Memory B cell (primary cell): ENCODE data around the gene DDAH1.

Source experiments
- ATAC-seq: fragments of 150-1000 bp; cut with Tn5 transposase; 2 replicates; pipeline ENCODE4 v1.10.0; 2021; ENCODE audit warnings: low read depth, mild to moderate bottlenecking, moderate library complexity
- DNase-seq, 2 donors: peaks; one replicate each; pipeline ENCODE4 v3.0.0; 2022; ENCODE audit warnings: low spot score in 2 of 2
- H3K27ac Mint-ChIP-seq: one replicate; pipeline ENCODE4 v1.8.0; 2022; ENCODE audit warnings: mild to moderate bottlenecking, moderate library complexity, mixed read lengths
- H3K27me3 Mint-ChIP-seq: one replicate; pipeline ENCODE4 v1.8.0; 2022; ENCODE audit warnings: mixed read lengths
- H3K36me3 Mint-ChIP-seq: one replicate; pipeline ENCODE4 v1.8.0; 2022; ENCODE audit warnings: mild to moderate bottlenecking, mixed read lengths
- H3K4me1 Mint-ChIP-seq: one replicate; pipeline ENCODE4 v1.8.0; 2022; ENCODE audit warnings: mixed read lengths
- H3K4me3 Mint-ChIP-seq: one replicate; pipeline ENCODE4 v1.8.0; 2022; ENCODE audit warnings: mild to moderate bottlenecking, moderate library complexity, mixed read lengths
- H3K9me3 Mint-ChIP-seq: one replicate; pipeline ENCODE4 v1.8.0; 2022; ENCODE audit warnings: mixed read lengths

DDAH1 gene

DNA sequence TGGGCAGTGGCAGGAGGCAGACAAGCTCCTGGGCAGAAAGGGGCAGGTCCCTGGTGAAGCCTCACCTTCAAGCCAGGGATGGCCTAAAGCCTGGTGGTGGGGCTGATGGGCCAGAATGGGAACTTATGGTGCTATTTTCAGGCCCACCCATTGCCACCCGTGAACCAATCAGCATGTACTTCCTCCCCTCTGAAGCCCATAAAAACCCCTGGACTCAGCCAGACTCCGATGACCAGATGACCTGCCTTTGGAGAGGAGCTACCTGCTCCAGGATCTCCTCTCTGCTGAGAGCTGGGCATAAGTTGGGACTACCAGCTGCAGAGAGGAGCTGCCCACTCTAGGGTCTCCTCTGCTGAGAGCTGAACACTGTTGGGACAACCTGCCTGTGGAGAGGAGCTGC is 180.8 kb downstream of the DDAH1 start:
- Mint-ChIP-seq H3K4me3 (no peak overlapping the region), H3K27ac (no peak overlapping the region), H3K4me1 (peaks cover 13% of the 10 kb centered on the region), H3K36me3 (peaks cover 26% of the 10 kb centered on the region), H3K27me3 (no peaks in the 10 kb centered on the region), H3K9me3 (peaks cover 2% of the 10 kb centered on the region)
- no peak for ATAC-seq
- DNase-seq = no peak

DNA sequence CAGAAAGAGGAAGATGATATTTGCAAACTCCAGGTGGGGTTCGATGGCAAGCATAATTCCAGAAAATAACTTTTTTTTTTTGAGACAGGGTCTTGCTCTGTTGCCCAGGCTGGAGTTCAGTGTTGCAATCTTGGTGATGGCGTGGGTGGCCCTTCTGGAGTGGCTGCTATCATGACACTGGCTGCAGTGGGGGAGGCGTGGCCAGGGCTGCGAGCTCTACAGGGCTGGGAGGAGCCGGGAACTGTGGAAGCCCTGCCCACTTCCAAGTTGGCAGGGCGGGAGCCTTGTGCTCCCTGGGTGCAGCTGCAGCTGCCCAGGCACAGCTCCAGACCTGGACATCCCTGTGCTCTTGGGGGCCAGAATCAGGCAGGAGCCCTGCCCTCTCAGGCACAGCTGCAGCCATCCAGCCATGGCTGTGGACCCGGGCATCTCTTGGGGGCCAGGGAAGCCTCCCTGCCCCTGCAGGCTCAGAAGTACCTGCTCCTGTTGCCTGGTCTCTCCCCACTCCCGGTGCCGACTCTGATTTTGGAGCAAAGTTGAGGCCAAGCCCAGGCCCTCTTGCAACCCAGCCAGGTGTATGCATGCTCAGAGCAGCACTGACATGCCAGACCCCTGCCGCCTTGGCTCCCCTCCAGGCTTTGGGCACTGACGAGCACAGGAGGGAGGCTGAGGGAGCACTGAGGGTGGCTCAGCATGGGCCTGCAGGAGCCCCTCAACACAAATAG is 181.3 kb downstream of the DDAH1 start:
- H3K27me3 Mint-ChIP-seq = no peaks in the 10 kb centered on the region
- no peak overlapping the region for H3K4me3 Mint-ChIP-seq
- H3K27ac Mint-ChIP-seq = no peak overlapping the region
- peaks cover 30% of the 10 kb centered on the region for H3K36me3 Mint-ChIP-seq
- DNase-seq (no peak), ATAC-seq (no peak)
- H3K4me1 Mint-ChIP-seq = peaks cover 18% of the 10 kb centered on the region
- peaks cover 2% of the 10 kb centered on the region for H3K9me3 Mint-ChIP-seq

- no peak overlapping the region for H3K4me3 Mint-ChIP-seq
- peaks cover 18% of the 10 kb centered on the region for H3K4me1 Mint-ChIP-seq
- peaks cover 30% of the 10 kb centered on the region for H3K36me3 Mint-ChIP-seq
- H3K27me3 Mint-ChIP-seq = no peaks in the 10 kb centered on the region
- ATAC-seq (no peak), DNase-seq (no peak)
- no peak overlapping the region for H3K27ac Mint-ChIP-seq
- H3K9me3 Mint-ChIP-seq = peaks cover 2% of the 10 kb centered on the region
Observed at GRCh38 chr1:85282424-85282823, 182.5 kb downstream of the DDAH1 start.

GRCh38 chr1:85280636-85281035 is 184.3 kb downstream of the DDAH1 start:
- DNase-seq (no peak), ATAC-seq (no peak)
- Mint-ChIP-seq H3K9me3 (no peaks in the 10 kb centered on the region), H3K27me3 (no peaks in the 10 kb centered on the region), H3K4me3 (no peak overlapping the region), H3K4me1 (peaks cover 22% of the 10 kb centered on the region), H3K36me3 (peaks cover 23% of the 10 kb centered on the region), H3K27ac (no peak overlapping the region)

GRCh38 chr1:85279458-85280080 is 185.4 kb downstream of the DDAH1 start:
- H3K4me1 Mint-ChIP-seq = peaks cover 31% of the 10 kb centered on the region
- peaks cover 21% of the 10 kb centered on the region for H3K36me3 Mint-ChIP-seq
- H3K9me3 Mint-ChIP-seq = no peaks in the 10 kb centered on the region
- H3K27ac Mint-ChIP-seq = peak overlapping the region; percentile 10
- DNase-seq = no peak
- H3K27me3 Mint-ChIP-seq = no peaks in the 10 kb centered on the region
- no peak for ATAC-seq
- H3K4me3 Mint-ChIP-seq = peak overlapping the region; percentile 21

DNA sequence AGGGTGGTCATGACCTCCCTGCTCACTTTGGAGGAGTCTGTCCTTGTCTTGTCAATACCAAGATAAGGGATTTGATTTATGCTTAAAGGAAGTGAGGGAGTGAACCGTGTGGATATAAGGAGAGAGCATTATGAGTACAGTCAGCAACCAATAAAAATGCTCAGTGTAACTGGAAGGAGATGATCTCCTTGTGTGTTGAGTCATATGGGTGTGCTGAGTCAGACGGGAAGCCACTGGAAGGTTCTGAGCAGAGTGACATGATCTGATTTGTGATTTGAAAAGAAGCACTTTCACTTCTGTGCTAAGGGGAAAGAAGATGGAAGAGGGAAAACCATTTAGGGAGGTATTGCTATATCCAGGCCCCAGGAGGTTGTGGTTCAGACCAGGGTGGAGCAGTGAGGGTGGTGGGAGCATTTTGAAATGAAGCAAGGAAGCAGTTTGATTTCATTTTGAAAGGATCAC is 186.1 kb downstream of the DDAH1 start:
- H3K27me3 Mint-ChIP-seq = no peaks in the 10 kb centered on the region
- H3K36me3 Mint-ChIP-seq = peaks cover 19% of the 10 kb centered on the region
- no peak for ATAC-seq
- H3K4me1 Mint-ChIP-seq = peaks cover 35% of the 10 kb centered on the region
- H3K4me3 Mint-ChIP-seq = peak overlapping the region; percentile 21
- no peak for DNase-seq
- H3K27ac Mint-ChIP-seq = peak overlapping the region; percentile 10
- H3K9me3 Mint-ChIP-seq = no peaks in the 10 kb centered on the region

- no peaks in the 10 kb centered on the region for H3K27me3 Mint-ChIP-seq
- peaks cover 45% of the 10 kb centered on the region for H3K4me1 Mint-ChIP-seq
- H3K4me3 Mint-ChIP-seq = no peak overlapping the region
- H3K9me3 Mint-ChIP-seq = no peaks in the 10 kb centered on the region
- H3K36me3 Mint-ChIP-seq = peaks cover 27% of the 10 kb centered on the region
- ATAC-seq = no peak
- H3K27ac Mint-ChIP-seq = peak overlapping the region; percentile 97
- no peak for DNase-seq
Observed at GRCh38 chr1:85277802-85278201, 187.2 kb downstream of the DDAH1 start.

DNA sequence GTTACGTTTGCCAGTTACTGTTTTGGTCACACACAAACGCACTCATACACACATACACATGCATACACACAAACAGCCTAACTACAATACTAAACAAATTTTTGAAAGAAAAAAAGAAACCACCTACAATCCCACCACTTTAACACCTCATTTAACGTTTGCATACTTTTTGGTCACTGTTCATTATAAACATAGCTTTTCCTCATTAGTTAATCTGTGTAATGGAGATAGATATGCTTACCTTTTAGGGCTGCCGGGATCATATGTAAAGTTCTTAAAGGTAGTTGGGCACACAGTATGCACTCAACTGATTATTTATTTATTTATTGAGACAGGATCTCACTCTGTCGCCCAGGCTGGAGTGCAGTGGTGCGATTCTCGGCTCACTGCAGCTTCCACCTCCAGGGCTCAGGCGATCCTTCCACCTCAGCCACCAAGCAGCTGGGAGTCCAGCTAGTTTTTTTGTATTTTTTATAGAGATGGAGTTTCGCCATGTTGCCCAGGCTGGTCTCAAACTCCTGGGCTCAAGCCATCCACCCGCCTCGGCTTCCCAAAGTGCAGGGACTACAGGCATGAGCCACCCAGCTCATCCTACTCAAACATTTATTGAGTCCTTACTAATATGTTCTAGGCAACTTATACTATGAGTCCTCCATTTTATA is 187.8 kb downstream of the DDAH1 start:
- Mint-ChIP-seq H3K27me3 (no peaks in the 10 kb centered on the region), H3K9me3 (no peaks in the 10 kb centered on the region), H3K4me3 (peak overlapping the region; percentile 94), H3K4me1 (peaks cover 43% of the 10 kb centered on the region), H3K27ac (peak overlapping the region; percentile 97), H3K36me3 (peaks cover 30% of the 10 kb centered on the region)
- no peak for DNase-seq
- no peak for ATAC-seq

DNA sequence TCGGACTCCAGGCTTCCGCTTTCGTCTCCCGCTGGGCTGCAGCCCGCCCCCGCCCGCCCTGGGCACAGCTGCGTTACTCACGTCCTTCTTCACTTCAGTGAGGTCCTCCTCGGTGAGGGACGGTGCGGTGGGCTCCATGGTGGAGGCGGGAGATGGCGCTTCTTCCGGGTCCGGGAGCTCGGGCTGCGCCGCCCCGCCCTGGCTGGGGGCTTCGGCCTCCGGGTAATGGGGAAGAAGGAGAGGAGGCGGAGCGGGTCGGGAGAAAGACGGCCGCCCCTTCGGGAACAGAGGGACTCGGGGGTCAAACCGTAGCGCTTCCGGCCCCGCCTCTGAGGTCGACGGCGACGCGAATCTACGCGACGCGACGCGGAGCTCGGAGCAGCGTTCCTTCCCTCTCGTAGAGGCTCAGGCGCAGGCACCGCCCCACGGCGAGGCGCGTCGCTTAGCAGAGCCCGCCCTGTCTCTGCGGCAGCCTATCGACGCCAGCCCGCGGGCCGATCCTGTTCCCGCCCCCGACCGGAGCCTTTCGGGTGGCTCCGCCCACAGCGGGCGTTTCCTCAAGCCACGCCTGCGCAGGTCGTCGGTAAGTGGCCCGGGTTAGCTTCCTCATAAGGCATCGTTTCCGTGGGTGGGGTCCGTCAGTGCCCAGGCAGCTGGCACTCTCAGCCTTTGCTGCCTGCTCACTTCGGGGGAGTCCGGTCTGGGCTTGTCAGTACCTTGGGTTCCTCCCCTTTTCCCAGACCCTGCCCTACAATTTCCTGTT is 188.6 kb downstream of the DDAH1 start, which contains the start of gene BCL10:
TSS of gene BCL10 (minus strand) at position 418 of the 763 bp plus-strand sequence. CDS start at position 138, 280 bp downstream.
- DNase-seq (peak; percentile 97 to 98), ATAC-seq (peak; percentile 87)
- Mint-ChIP-seq H3K9me3 (no peaks in the 10 kb centered on the region), H3K4me3 (peak within 1 kb of the TSS; percentile 94), H3K4me1 (peaks cover 43% of the 10 kb centered on the region), H3K36me3 (peaks cover 25% of the 10 kb centered on the region), H3K27me3 (no peaks in the 10 kb centered on the region), H3K27ac (peak within 1 kb of the TSS; percentile 97)

GRCh38 chr1:85275701-85276214 is 189.2 kb downstream of the DDAH1 start:
- H3K4me3 Mint-ChIP-seq = peak overlapping the region; percentile 94
- H3K36me3 Mint-ChIP-seq = peaks cover 27% of the 10 kb centered on the region
- H3K9me3 Mint-ChIP-seq = no peaks in the 10 kb centered on the region
- DNase-seq (peak; percentile 61 to 70), ATAC-seq (peak; percentile 41)
- H3K27me3 Mint-ChIP-seq = no peaks in the 10 kb centered on the region
- H3K27ac Mint-ChIP-seq = peak overlapping the region; percentile 97
- peaks cover 48% of the 10 kb centered on the region for H3K4me1 Mint-ChIP-seq

DNA sequence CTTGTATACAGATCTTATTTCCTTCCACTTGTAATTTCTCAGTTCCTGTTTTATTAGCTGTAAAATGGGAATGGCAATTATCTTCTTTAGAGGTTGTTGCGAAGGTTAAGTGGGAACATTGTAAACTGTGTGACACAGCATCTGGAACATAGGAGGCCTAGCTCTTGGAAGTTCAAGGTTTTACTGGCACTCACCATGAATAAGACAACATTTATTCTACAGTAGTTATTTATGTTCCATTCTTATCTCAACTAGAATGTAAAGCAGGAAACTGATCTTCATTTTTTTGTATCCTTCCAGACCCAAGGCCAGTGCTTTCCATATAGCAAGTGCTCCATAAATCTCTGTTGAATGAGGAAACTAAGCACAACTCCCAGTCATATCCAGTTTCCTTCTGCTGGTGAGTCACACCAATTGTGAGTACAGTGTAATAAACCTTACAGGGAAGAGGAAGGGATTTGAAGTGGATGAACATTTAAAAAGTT is 189.9 kb downstream of the DDAH1 start:
- Mint-ChIP-seq H3K36me3 (peaks cover 27% of the 10 kb centered on the region), H3K27ac (peak overlapping the region; percentile 97), H3K4me1 (peaks cover 48% of the 10 kb centered on the region), H3K27me3 (no peaks in the 10 kb centered on the region), H3K4me3 (peak overlapping the region; percentile 94), H3K9me3 (no peaks in the 10 kb centered on the region)
- ATAC-seq (no peak), DNase-seq (no peak)

- Mint-ChIP-seq H3K27me3 (no peaks in the 10 kb centered on the region), H3K27ac (peak overlapping the region; percentile 97), H3K4me1 (peaks cover 40% of the 10 kb centered on the region), H3K36me3 (peaks cover 26% of the 10 kb centered on the region), H3K9me3 (no peaks in the 10 kb centered on the region), H3K4me3 (peak overlapping the region; percentile 15)
- DNase-seq (no peak), ATAC-seq (no peak)
Observed at GRCh38 chr1:85273397-85273796, 191.6 kb downstream of the DDAH1 start.

GRCh38 chr1:85268801-85269585 is 196.0 kb downstream of the DDAH1 start:
- DNase-seq = no peak
- no peaks in the 10 kb centered on the region for H3K9me3 Mint-ChIP-seq
- H3K4me1 Mint-ChIP-seq = peaks cover 24% of the 10 kb centered on the region
- no peaks in the 10 kb centered on the region for H3K27me3 Mint-ChIP-seq
- no peak for ATAC-seq
- no peak overlapping the region for H3K4me3 Mint-ChIP-seq
- peaks cover 30% of the 10 kb centered on the region for H3K36me3 Mint-ChIP-seq
- H3K27ac Mint-ChIP-seq = peak overlapping the region; percentile 31
